Measurements from ENCODE around the gene DND1.

DNA sequence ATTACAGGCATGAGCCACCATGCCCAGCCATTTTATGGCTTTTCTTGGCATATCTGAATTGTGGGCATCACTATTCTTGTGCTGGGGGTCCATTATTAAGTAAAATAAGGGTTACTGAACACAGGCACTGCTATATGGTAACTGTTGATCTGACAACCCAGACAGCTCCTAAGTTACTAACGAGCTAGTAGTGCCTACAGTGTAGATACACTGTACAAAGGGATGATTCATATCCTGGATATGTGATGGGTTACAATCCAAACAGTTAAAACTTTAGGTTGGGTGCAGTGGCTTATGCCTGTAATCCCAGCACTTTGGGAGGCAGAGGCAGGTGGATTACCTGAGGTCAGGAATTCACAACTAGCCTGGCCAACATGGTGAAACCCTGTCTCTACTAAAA is 44.7 kb downstream of the DND1 start:
- TF ChIP-seq, protein P1, sequence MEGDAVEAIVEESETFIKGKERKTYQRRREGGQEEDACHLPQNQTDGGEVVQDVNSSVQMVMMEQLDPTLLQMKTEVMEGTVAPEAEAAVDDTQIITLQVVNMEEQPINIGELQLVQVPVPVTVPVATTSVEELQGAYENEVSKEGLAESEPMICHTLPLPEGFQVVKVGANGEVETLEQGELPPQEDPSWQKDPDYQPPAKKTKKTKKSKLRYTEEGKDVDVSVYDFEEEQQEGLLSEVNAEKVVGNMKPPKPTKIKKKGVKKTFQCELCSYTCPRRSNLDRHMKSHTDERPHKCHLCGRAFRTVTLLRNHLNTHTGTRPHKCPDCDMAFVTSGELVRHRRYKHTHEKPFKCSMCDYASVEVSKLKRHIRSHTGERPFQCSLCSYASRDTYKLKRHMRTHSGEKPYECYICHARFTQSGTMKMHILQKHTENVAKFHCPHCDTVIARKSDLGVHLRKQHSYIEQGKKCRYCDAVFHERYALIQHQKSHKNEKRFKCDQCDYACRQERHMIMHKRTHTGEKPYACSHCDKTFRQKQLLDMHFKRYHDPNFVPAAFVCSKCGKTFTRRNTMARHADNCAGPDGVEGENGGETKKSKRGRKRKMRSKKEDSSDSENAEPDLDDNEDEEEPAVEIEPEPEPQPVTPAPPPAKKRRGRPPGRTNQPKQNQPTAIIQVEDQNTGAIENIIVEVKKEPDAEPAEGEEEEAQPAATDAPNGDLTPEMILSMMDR (IDR thresholded peaks at IDR 0.05; ENCODE audit: poor library complexity) = no peak
- TF ChIP-seq EZH2phosphoT487 (IDR thresholded peaks at IDR 0.05; ENCODE audit: low read depth, severe bottlenecking, unreplicated experiment) (no peak), EZH2 (IDR thresholded peaks at IDR 0.05; ENCODE audit: borderline replicate concordance) (no peak)
